CD4-positive, alpha-beta T cell (primary cell): ENCODE results near the gene LRRC1. TPM values are rescaled to one million over a fixed set of nuclear protein-coding genes. Genes with fewer than 3 reads are reported as not detected.

Source experiments
- ATAC-seq: fragments of 200-7000 bp; cut with Tn5 transposase; one replicate; pipeline ENCODE4 v1.10.0; 2022; ENCODE audit warnings: mild to moderate bottlenecking; ENCODE audit not compliant: poor library complexity
- CTCF ChIA-PET: fragments of 350-600 bp; sonication (Branson Sonifier 250); formaldehyde crosslinking; loops from one replicate; lab custom pipeline; 2021; ENCODE audit warnings: antibody characterized with exemption, inconsistent platforms; lab: Charles Lee
- POLR2A ChIA-PET: fragments of 350-600 bp; sonication (Branson Sonifier 250); formaldehyde crosslinking; loops from one replicate; lab custom pipeline; 2021; ENCODE audit warnings: antibody characterized with exemption, inconsistent platforms; lab: Charles Lee
- DNase-seq, 14 experiments: peaks; one replicate each; pipeline ENCODE4 v3.0.0-alpha.2; 2013 to 2020; ENCODE audit warnings: mixed read lengths in 2 of 14
- H3K27ac ChIP-seq, 2 donors: one replicate each; pipeline versions ENCODE4 v1.5.1 to v1.7.0; 2013; ENCODE audit warnings: low read length in 2 of 2, low read depth in 1 of 2, mild to moderate bottlenecking in 1 of 2
- H3K27me3 ChIP-seq, 2 experiments: 1 replicate in 1 of 2; 2 replicates in 1 of 2; pipeline versions ENCODE4 v1.6.1 to v1.7.0; 2013; ENCODE audit warnings: low read length in 2 of 2, control low read depth in 1 of 2, mild to moderate bottlenecking in 1 of 2, moderate library complexity in 1 of 2; ENCODE audit not compliant: insufficient read depth in 2 of 2, control insufficient read depth in 1 of 2
- H3K36me3 ChIP-seq: one replicate; pipeline ENCODE4 v1.6.1; 2013; ENCODE audit warnings: low read length, control low read depth; ENCODE audit not compliant: insufficient read depth
- H3K4me1 ChIP-seq: one replicate; pipeline ENCODE4 v1.6.1; 2013; ENCODE audit warnings: low read length, control low read depth; ENCODE audit not compliant: insufficient read depth
- H3K4me3 ChIP-seq: one replicate; pipeline ENCODE4 v1.5.1; 2013; ENCODE audit warnings: mild to moderate bottlenecking, low read length, moderate library complexity
- H3K9me3 ChIP-seq, 2 experiments: 1 replicate in 1 of 2; 2 replicates in 1 of 2; pipeline versions ENCODE4 v1.6.1 to v1.7.0; 2013; ENCODE audit warnings: low read length in 2 of 2, mild to moderate bottlenecking in 2 of 2, control low read depth in 1 of 2, moderate library complexity in 1 of 2; ENCODE audit not compliant: control insufficient read depth in 1 of 2, insufficient read depth in 1 of 2
- H3K27ac Mint-ChIP-seq: one replicate; pipeline ENCODE4 v1.8.0; 2020; ENCODE audit warnings: mixed read lengths
- H3K27me3 Mint-ChIP-seq: one replicate; pipeline ENCODE4 v1.8.0; 2021; ENCODE audit warnings: mixed read lengths
- H3K36me3 Mint-ChIP-seq: one replicate; pipeline ENCODE4 v1.8.0; 2021; ENCODE audit warnings: low read depth, mixed read lengths
- H3K4me1 Mint-ChIP-seq: one replicate; pipeline ENCODE4 v1.8.0; 2021; ENCODE audit warnings: low read depth, mixed read lengths
- H3K4me3 Mint-ChIP-seq: one replicate; pipeline ENCODE4 v1.8.0; 2020; ENCODE audit warnings: mild to moderate bottlenecking, mixed read lengths
- H3K9me3 Mint-ChIP-seq: one replicate; pipeline ENCODE4 v1.8.0; 2020; ENCODE audit warnings: mixed read lengths
- intact Hi-C, 2 experiments: fragments of 100-400 bp; cut with DNase I in 1 of 2; cut with micrococcal nuclease in 1 of 2; formaldehyde crosslinking; loops; one replicate each; pipeline versions ENCODE4 v1.15.1 to v1.9.0; 2023 to 2025; cut with DNase I, micrococcal nuclease
- total RNA-seq, 174 experiments: library from RNA in 2 of 174; stranded (reverse) in 2 of 174; gene quantifications; one replicate each; pipeline ENCODE4 v1.2.3 and lab custom pipeline; 2021 to 2026
- TF ChIP-seq, protein P1 (sequence below): fragments of 200-600 bp; IDR thresholded peaks from one replicate; pipeline ENCODE4 v1.8.0; 2022; ENCODE audit warnings: antibody characterized with exemption, mild to moderate bottlenecking

Gene LRRC1
- total RNA-seq, 2 experiments from 2014 or later = 0.78 to 1.1 TPM

DNA sequence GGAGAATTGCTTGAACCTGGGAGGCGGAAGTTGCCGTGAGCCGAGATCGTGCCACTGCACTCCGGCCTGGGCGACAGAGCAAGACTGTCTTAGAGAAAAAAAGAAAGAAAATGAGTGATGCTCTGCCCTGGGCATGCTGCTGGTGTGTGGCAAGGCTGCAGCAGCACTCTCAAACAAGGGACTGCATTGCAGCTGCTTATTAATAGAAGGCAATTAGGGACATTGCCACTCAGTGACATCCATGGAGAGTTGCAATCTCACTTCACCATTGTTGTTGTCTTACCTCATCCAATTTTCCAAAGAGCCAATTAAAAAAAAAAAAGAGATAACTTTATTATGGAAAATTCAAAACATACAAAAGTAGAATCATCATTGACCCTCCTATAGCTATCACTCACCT, 131.1 kb downstream of the LRRC1 start:
- POLR2A ChIA-PET = no interaction called here
- no peaks in the 10 kb centered on the region for H3K27me3 Mint-ChIP-seq
- no peak for DNase-seq

DNA sequence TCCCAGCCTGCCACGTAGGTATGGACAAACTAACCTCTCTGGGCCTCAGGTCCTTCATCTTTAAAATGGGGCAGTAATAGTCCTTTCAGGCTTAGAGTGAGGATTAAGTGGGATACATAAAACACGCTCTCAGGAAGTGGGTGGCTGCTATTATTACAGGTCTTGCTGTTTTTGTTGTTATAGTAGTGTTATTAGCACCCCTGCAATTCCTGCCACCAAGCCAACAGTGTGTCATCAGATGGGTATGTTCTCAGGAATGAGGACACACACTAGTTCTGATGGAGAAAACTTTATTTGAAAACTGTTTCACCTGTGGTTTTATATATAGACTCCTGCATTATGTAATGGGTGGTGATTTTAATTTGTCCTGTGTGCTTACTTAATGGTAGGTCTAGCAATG, 131.7 kb downstream of the LRRC1 start:
- H3K4me3 ChIP-seq = no peak overlapping the region
- H3K36me3 ChIP-seq = no peaks in the 10 kb centered on the region
- DNase-seq (no peak), ATAC-seq (no peak)
- Mint-ChIP-seq H3K36me3 (peaks cover 6% of the 10 kb centered on the region), H3K4me1 (no peaks in the 10 kb centered on the region), H3K9me3 (no peaks in the 10 kb centered on the region), H3K4me3 (no peak overlapping the region), H3K27ac (no peak overlapping the region), H3K27me3 (no peaks in the 10 kb centered on the region)
- TF ChIP-seq, protein P1, sequence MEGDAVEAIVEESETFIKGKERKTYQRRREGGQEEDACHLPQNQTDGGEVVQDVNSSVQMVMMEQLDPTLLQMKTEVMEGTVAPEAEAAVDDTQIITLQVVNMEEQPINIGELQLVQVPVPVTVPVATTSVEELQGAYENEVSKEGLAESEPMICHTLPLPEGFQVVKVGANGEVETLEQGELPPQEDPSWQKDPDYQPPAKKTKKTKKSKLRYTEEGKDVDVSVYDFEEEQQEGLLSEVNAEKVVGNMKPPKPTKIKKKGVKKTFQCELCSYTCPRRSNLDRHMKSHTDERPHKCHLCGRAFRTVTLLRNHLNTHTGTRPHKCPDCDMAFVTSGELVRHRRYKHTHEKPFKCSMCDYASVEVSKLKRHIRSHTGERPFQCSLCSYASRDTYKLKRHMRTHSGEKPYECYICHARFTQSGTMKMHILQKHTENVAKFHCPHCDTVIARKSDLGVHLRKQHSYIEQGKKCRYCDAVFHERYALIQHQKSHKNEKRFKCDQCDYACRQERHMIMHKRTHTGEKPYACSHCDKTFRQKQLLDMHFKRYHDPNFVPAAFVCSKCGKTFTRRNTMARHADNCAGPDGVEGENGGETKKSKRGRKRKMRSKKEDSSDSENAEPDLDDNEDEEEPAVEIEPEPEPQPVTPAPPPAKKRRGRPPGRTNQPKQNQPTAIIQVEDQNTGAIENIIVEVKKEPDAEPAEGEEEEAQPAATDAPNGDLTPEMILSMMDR = no peak
- intact Hi-C loops = no loop called here
- no peaks in the 10 kb centered on the region for H3K27me3 ChIP-seq
- no peaks in the 10 kb centered on the region for H3K4me1 ChIP-seq
- H3K9me3 ChIP-seq = no peaks in the 10 kb centered on the region
- POLR2A ChIA-PET = no interaction called here
- no peak overlapping the region for H3K27ac ChIP-seq
- CTCF ChIA-PET = no interaction called here

More for the DNA sequence above, 131.1 kb downstream of the LRRC1 start:
- no peak for ATAC-seq
- Mint-ChIP-seq H3K4me1 (no peaks in the 10 kb centered on the region), H3K27ac (no peak overlapping the region), H3K9me3 (no peaks in the 10 kb centered on the region), H3K36me3 (peaks cover 13% of the 10 kb centered on the region), H3K4me3 (no peak overlapping the region)
- no peaks in the 10 kb centered on the region for H3K36me3 ChIP-seq
- H3K27me3 ChIP-seq = no peaks in the 10 kb centered on the region
- no peak overlapping the region for H3K4me3 ChIP-seq
- TF ChIP-seq, protein P1 = no peak
- H3K4me1 ChIP-seq = no peaks in the 10 kb centered on the region
- no peaks in the 10 kb centered on the region for H3K9me3 ChIP-seq
- intact Hi-C loops = no loop called here
- CTCF ChIA-PET = no interaction called here
- no peak overlapping the region for H3K27ac ChIP-seq

DNA sequence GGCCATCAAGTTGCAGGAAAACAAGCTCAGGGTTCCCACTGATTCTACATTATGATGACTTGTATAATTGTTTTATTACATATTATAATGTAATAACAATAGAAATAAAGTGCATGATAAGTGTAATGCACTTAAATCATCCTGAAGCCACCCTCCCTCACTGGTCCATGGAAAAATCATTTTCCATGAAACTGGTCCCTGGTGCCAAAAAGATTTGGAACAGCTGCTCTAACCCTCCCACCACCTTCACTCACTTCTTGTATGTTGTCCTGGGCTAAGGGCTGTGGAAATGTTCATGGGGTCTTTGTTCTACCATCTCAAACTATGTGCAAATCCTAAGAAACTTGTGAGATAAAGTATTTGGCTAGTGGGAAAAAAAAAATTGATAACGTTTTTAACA, 133.8 kb downstream of the LRRC1 start:
- no peaks in the 10 kb centered on the region for H3K4me1 ChIP-seq
- no peaks in the 10 kb centered on the region for H3K4me1 Mint-ChIP-seq
- H3K27ac ChIP-seq = no peak overlapping the region
- intact Hi-C loops = no loop called here
- H3K27me3 ChIP-seq = no peaks in the 10 kb centered on the region
- ChIA-PET CTCF (no interaction called here), POLR2A (no interaction called here)
- no peaks in the 10 kb centered on the region for H3K36me3 Mint-ChIP-seq
- no peak overlapping the region for H3K27ac Mint-ChIP-seq
- H3K9me3 Mint-ChIP-seq = no peaks in the 10 kb centered on the region
- H3K9me3 ChIP-seq = no peaks in the 10 kb centered on the region
- no peak overlapping the region for H3K4me3 ChIP-seq
- no peaks in the 10 kb centered on the region for H3K36me3 ChIP-seq
- ATAC-seq = no peak
- no peak overlapping the region for H3K4me3 Mint-ChIP-seq
- no peak for DNase-seq
- TF ChIP-seq, protein P1 = no peak
- H3K27me3 Mint-ChIP-seq = no peaks in the 10 kb centered on the region
